ENCODE data around the gene FAM20C.

DNA sequence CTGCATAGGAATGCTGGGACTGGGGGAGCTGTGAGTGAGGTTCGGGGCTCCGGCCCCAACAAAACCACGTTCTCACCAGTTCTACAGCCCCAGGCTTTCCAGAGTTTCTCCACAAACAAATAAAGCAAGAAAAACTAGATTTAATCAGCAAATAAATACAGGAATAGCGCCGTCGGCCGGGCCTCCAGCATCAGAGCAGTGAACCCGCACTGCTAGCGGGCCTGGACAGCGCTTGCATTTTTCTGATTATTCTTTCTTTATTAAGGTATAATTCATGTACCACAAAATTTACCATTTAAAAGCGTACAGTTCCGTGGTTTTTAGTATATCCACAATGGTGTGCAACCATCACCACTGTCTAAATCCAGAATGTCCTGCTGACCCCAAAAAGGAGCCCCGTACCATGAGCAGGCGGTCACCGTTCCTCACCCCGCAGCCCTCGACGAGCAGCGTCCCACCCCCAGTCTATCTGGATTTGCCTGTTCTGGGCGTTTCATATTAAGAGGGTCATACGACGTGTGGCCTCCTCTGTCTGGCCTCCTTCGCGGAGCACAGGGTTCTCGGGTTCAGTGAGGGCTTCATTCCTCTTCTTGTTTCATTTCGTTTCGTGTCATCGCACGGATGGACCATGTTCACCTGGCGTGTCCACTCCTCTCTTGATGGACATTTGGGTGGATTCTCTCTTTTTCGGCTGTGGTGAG, 62.1 kb downstream of the FAM20C start:
- TF ChIP-seq, protein P1, sequence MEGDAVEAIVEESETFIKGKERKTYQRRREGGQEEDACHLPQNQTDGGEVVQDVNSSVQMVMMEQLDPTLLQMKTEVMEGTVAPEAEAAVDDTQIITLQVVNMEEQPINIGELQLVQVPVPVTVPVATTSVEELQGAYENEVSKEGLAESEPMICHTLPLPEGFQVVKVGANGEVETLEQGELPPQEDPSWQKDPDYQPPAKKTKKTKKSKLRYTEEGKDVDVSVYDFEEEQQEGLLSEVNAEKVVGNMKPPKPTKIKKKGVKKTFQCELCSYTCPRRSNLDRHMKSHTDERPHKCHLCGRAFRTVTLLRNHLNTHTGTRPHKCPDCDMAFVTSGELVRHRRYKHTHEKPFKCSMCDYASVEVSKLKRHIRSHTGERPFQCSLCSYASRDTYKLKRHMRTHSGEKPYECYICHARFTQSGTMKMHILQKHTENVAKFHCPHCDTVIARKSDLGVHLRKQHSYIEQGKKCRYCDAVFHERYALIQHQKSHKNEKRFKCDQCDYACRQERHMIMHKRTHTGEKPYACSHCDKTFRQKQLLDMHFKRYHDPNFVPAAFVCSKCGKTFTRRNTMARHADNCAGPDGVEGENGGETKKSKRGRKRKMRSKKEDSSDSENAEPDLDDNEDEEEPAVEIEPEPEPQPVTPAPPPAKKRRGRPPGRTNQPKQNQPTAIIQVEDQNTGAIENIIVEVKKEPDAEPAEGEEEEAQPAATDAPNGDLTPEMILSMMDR (IDR thresholded peaks at IDR 0.05) = no peak
- TF ChIP-seq POLR2A (IDR thresholded peaks at IDR 0.05) = no peak
